ENCODE measurements around the gene NAPB.

Gene NAPB

GRCh38 chr20:23407781-23408464 lies 13.4 kb downstream of the NAPB start:
- no peak for DNase-seq (ENCODE audit: low read depth in 1 of 2, low spot score in 1 of 2)

DNA sequence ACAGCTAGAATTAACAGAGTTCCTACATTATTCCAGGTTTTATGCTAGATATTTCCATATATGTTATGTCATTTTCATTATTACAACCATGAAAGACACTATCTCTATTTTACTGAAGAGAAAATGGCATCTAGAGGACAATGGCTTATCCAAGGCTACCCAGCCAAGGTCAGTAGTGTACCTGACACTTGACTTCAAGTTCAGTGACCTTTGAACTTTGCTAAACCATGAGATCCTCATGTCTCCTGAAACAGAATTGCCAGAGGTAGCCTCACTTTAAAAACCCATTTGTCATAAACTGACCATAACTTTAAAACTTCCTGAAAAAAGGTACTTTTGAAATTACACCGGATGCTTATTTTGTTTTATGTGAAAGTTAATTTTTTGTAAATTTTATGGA lies 14.4 kb downstream of the NAPB start:
- no peak for DNase-seq (ENCODE audit: low read depth in 1 of 2, low spot score in 1 of 2)

DNA sequence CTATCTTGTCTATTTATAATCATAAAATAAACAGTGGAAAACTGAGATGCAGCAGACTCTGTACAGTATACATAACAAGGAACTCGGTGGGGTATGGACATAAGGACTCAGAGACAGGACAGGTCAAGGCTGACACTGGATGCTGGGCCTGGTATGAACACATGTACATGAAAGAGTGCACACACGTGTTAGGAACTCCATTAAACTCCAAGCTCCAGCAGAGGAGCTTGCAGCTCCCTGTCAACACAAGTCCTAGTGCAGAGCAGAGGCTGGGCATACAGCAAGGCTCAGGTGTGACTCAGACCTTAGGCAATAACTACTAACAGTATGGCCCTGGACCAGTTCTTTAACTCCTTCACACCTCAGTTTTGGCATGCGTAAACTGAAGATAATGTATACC lies 17.1 kb downstream of the NAPB start:
- no peak for DNase-seq (ENCODE audit: low read depth in 1 of 2, low spot score in 1 of 2)

DNA sequence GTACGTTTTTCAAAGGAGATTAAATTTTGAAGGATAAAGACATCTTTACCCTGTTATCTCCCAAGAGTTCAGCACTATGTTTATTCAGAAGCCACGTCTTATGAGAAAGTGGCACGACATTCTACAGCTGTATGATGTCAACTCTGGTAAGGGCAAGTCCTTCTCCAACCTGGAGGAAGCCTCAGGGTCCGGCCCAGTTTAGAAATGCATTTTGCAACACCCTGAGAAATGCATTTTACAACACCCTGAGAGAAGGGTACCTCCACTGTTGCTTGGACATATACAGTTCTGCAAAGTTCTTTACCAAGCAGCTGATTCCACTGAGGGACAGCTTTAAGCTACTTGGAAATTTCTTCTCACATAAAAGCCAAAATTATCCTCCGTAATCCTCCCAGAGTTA lies 17.5 kb downstream of the NAPB start:
- no peak for DNase-seq (ENCODE audit: low read depth in 1 of 2, low spot score in 1 of 2)

- DNase-seq (ENCODE audit: low read depth in 1 of 2, low spot score in 1 of 2) = no peak
Observed at GRCh38 chr20:23401051-23401450, 20.2 kb downstream of the NAPB start.

GRCh38 chr20:23399568-23400241 lies 21.6 kb downstream of the NAPB start:
- no peak for DNase-seq (ENCODE audit: low read depth in 1 of 2, low spot score in 1 of 2)

DNA sequence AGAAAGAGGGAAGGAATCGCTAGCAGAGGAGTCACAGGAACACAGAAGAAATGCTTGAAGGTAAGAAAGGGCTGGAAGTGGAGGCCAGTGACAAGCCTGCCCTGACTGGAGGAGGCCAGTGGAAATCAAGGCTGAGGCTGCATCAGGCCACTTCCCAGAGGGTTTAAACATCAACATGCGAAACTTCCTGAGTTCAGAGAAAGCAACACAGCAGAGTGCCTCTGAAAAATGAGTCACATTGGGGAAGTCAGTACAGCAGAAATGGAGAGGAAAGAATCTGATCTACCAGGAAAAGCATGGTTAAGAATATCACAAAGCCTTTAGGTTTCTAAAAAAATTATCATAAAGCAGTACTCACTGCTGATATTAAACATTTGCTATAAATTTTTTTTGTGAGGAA lies 23.3 kb downstream of the NAPB start:
- no peak for DNase-seq (ENCODE audit: low read depth in 1 of 2, low spot score in 1 of 2)

DNA sequence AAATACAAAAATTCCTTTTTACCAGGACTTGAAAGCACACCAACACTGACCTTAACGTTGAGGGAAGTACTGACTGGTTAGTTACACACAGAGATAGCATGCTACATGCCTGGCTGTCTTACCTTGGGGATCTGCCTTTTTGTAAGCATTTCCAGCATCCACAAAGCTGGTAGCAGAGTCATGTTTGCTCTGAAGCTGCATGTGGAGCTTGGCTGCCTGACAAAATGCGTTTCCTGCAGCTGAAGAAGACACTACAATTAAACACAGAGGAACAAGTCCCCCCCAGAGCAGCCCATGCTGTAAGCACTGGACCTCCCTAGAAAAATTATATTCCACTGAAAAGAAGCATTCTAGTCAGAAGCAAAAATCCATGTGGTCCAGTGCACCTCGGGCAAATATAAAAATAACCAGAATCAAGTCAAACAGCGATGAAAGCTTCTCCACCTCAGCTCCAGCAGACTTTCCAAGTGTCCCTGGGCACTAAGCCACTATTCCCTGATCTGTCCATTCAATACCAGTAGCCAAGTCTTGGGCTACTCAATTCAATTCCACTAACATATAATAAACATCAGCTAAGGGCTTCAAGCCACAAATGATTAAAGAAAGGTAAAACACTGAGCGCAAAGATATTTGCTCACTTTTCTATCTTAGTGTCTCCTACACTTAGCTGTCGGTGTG lies 24.2 kb downstream of the NAPB start:
- no peak for DNase-seq (ENCODE audit: low read depth in 1 of 2, low spot score in 1 of 2)

DNA sequence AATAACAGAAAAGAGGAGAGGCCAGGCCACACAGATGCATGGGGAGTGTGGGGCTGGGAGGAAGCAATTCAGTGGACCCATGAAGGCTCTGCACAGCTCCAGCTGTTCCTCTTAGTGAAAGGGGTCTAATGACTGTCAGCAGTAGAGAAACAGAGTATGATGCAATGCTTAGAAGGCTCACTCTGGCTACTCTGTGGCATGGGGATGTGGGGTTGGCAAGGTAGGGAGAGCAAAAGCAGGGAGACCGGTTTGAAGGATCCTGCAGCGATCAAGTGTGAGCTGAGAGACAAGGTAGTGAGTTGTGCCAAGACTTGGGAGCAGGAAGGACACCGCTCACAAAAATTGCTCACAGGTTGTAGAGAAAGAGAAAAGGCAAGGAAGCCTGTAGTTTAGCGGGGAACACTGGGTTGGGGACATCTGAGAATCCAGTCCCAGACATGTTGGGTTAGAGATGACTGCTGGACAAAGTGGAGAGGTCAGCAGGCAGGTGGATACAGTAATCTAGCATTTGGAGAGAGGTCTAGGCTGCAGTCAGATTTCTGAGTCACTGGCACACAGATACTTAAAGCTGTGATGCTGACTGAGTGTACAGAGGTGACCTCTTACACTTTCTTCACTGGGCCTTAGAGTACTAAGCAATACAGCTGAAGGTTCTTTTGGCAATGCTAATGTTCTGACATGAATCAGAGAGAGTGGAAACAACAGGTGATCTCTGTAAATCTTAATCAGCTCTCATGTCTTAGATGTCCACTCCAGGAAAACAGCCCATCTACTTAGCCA lies 27.1 kb downstream of the NAPB start:
- DNase-seq (ENCODE audit: low read depth in 1 of 2, low spot score in 1 of 2) = no peak

GRCh38 chr20:23391707-23392310 lies 29.5 kb downstream of the NAPB start:
- no peak for DNase-seq (ENCODE audit: low read depth in 1 of 2, low spot score in 1 of 2)

- no peak for DNase-seq (ENCODE audit: low read depth in 1 of 2, low spot score in 1 of 2)
Observed at GRCh38 chr20:23390091-23390774, 31.1 kb downstream of the NAPB start.

- DNase-seq (ENCODE audit: low read depth in 1 of 2, low spot score in 1 of 2) = no peak
Observed at GRCh38 chr20:23387118-23387443, 34.2 kb downstream of the NAPB start.

DNA sequence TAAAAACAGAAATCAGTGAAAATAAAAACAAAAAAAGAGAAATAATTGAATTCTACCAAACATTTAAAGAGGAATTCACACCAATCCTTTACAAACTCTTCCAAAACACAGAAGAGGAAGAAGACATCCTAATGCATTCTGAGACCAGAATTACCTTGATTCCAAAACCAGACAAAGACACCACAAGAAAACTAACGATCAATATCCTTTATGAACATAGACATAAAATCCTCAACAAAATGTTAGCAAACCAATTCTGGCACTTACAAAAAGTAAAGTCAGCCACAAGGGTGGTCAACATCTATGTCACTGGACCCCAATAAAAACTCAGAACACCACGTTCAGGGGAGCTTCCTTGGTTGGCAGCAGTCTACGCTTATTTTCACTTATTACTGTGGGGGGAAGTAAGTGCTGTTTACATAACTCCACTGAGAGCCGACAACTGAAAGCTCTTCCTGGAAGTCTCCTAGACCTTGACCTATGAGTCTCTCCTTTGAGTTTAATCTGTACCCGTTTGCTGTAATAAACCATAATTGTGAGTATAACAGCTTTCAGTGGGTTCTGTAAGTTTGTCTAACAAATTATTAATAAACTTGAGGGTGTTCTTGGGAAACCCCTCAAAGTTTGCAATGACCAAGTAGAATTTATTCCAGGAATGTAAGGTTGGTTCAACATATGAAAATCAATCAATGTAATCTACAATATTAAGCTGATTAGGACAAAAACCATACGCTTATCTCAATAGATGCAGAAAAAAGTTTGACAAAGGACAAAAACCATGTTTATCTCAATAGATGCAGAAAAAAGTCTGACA lies 34.8 kb downstream of the NAPB start:
- no peak for DNase-seq (ENCODE audit: low read depth in 1 of 2, low spot score in 1 of 2)

- no peak for DNase-seq (ENCODE audit: low read depth in 1 of 2, low spot score in 1 of 2)
Observed at GRCh38 chr20:23381876-23382275, 39.4 kb downstream of the NAPB start.

DNA sequence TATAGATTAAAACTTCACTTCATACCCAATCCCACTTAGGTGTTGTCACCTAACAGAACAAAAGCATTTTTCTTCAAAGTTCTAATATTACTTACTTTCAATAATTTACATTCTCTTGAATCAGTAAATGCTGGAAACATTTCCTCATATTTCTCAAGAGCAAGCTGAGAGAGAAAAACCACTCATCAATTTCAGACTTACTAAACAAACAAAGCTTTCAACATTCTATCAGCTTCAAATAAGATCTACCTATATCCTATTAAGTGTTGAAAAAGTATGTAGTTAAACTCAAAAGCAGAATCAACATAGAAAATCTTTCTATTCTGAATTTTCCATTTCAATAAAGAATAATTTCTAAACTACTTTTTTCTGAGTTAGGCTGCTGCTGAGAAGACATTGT lies 41.5 kb downstream of the NAPB start:
- no peak for DNase-seq (ENCODE audit: low read depth in 1 of 2, low spot score in 1 of 2)

DNA sequence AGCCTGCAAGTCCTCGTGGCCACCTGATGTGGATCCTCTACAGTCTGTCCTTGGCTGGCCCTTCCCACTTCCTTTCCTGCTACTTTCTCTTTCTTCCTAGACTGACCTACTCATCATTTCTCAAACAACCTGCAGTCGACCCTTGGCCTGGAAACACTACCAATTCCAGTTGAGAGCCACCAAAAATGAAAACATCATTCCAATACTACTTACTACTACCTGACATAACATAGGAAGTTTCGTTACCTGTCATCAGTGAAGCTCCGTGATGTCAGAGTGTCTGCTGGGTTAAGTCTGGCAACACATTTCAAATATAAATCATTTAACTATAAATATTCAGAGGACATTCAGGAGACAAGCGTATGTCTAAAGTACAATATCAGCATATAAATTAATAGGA lies 45.5 kb downstream of the NAPB start:
- DNase-seq (ENCODE audit: low read depth in 1 of 2, low spot score in 1 of 2) = no peak

DNA sequence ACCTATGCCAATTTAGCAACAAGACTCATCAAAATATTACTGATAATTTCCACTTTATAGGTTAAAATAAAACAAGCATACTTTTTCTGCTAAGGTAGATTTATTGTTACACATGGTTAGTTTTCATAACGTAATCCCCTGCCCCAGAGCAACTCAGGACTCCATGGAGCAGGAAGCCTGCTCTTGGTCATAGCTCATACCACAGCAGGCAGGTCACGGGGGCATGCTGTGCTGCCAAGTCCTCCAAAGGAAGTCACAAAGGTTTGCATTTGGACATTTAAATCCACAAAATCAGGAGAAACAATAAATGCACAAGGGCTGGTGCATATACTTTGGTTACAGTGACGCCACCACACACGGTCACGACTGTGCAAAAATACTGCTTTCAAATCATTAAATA lies 46.8 kb downstream of the NAPB start:
- DNase-seq (ENCODE audit: low read depth in 1 of 2, low spot score in 1 of 2) = no peak

DNA sequence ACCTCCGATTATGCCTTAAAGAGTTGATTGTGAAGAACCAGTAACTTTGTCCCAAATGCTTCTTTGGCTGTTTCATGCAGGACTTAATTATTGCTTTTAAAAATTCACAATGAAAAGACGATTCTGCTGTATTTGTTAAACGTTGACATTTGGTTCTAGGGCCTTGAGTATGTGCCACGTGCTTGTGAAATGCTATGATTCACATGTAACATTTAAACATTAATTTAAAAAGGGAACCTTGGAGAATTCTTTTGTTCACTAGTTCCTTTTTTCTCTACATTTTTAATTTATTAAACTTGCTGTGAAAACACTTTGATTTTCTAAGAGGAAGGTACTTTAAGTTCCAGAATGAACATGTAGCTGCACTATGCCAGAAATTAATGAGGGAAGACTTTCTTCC lies 49.8 kb downstream of the NAPB start:
- DNase-seq (ENCODE audit: low read depth in 1 of 2, low spot score in 1 of 2) = no peak

DNA sequence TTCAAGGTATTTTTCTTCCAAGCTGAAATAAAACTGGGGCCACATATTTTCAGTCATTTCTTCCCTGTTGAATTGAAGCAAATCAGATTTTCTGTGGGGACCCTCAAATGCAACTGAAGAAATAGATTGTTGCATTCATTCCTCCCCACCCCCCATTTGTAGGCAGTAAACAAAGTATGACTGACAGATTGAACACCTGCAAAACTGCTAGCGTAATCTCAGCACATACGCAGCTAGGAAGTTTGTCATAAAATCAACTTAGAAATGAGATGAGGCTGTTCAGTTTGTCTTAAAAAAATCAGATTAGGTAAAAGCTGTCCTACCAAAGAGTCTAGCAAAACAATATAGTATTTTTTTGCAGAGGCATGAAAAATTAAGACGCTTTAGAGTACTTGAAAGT lies 50.4 kb downstream of the NAPB start:
- DNase-seq (ENCODE audit: low read depth in 1 of 2, low spot score in 1 of 2) = no peak

DNA sequence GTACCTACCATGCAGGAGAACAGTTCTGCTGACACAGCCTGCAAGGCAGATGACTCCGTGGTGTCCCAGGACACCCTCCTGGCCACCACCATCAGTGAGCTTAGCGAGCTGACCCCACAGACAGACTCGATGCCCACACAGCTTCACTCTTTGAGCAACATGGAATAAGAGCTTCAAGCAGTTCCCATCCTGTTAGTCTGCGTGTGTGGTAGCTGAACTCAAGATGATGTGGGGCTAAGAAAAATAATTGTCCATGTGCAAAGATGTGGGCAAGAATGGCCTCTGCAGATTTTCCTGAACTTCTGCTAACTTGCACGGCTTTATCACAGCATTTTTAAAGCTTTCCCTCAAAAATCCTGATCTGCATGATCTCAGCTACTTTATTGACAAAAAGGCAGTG lies 51.0 kb downstream of the NAPB start:
- DNase-seq (ENCODE audit: low read depth in 1 of 2, low spot score in 1 of 2) = no peak

Data from activated T-helper 1 cell treated with anti-CD3 and anti-CD28 coated beads, Interleukin-2, amount 50 U/mL, for 16 hours (primary cell).